Right ventricle myocardium inferior (tissue), 1 donor: ENCODE measurements around the gene C1QTNF1. TPM values are rescaled to one million over a fixed set of nuclear protein-coding genes. Genes with fewer than 3 reads are reported as not detected.
A peak's percentile ranks its signal among the peaks of the same experiment; 100 is the strongest.

Experiments used
- ATAC-seq: fragments of 200-7000 bp; cut with Tn5 transposase; one replicate; pipeline ENCODE4 v1.9.1; 2020; ENCODE audit warnings: mild to moderate bottlenecking, moderate library complexity
- DNase-seq: peaks from one replicate; pipeline ENCODE4 v3.0.0; 2021; ENCODE audit errors: missing footprints
- intact Hi-C: fragments of 100-400 bp; cut with DNase I; formaldehyde crosslinking; loops from one replicate; pipeline ENCODE4 v1.11.0; 2022
- total RNA-seq: library from RNA; stranded (reverse); fragmentation: NEBNext Ultra II Directional; extraction: Animal tissue kit (Norgen Biotek cat#: 25700); gene quantifications from one replicate; pipeline ENCODE4 v1.2.1, GENCODE V29; 2021
- donor health status: DM: no; HTN: yes; CAD: no; lungs with severe emphysema.

The C1QTNF1 gene
- total RNA-seq, 1 donor from 2014 or later = 240 TPM

- no peak for ATAC-seq
- intact Hi-C loops = loop anchor here (2.0 kb wide), 2 partner anchors 35 to 63 kb away; no protein-coding TSS in a partner anchor
- DNase-seq = no peak
These were observed 57.8 kb downstream of the C1QTNF1 start for GRCh38 chr17:79081571-79082276.

DNA sequence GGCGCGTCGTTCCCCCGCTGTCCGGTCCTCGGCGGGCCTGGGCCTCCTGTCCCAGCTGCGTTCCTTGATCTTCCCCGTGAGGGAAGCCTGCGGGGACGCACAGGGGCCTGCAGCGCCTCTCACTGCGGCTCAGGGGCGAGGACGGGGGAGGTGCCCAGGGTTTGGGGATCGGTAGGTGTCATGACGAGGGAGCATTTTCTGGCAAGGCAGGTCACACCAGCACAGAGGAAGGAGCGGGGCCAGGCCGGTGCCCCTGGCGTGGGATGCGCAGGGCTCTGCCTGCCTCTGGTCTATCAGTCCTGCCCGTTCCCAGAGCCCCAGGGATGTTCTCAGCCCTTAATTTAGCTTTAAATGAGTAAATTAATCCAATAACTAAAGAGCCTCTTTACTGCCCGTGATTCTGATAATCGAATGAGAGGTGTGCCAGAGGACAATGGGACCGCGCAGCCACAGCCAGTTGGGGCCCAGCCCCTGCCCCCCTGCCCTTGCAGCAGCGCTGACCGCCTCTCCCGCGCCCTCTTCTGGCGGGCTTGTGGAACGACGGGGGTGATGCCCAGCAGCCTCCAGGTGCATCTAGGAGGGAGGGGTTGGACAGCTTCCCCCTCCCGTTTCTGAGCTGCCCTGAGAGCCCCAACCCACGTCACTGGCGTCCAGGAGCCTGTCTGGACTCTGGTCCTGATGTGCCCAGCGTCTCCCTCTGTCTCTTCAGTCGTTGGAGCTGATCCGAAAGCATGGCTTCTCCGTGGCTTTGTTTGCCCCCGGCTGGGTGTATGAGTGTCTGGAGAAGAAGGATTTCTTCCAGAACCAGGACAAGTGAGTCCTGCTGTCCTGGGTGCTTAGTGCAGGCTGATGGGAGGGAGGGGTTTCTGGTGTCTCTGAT, 58.6 kb downstream of the C1QTNF1 start:
- ATAC-seq (peak; percentile 43), DNase-seq (peak; percentile 81)
- intact Hi-C loops = loop anchor here (2.0 kb wide), 2 partner anchors 36 to 64 kb away; no protein-coding TSS in a partner anchor

GRCh38 chr17:79083191-79083971, 59.4 kb downstream of the C1QTNF1 start:
- DNase-seq (peak; percentile 40), ATAC-seq (no peak)
- intact Hi-C loops = loop anchor here (2.0 kb wide), 2 partner anchors 37 to 65 kb away; no protein-coding TSS in a partner anchor

GRCh38 chr17:79084291-79085153, 60.6 kb downstream of the C1QTNF1 start:
- DNase-seq (peak; percentile 55), ATAC-seq (no peak)
- intact Hi-C loops = no loop called here

DNA sequence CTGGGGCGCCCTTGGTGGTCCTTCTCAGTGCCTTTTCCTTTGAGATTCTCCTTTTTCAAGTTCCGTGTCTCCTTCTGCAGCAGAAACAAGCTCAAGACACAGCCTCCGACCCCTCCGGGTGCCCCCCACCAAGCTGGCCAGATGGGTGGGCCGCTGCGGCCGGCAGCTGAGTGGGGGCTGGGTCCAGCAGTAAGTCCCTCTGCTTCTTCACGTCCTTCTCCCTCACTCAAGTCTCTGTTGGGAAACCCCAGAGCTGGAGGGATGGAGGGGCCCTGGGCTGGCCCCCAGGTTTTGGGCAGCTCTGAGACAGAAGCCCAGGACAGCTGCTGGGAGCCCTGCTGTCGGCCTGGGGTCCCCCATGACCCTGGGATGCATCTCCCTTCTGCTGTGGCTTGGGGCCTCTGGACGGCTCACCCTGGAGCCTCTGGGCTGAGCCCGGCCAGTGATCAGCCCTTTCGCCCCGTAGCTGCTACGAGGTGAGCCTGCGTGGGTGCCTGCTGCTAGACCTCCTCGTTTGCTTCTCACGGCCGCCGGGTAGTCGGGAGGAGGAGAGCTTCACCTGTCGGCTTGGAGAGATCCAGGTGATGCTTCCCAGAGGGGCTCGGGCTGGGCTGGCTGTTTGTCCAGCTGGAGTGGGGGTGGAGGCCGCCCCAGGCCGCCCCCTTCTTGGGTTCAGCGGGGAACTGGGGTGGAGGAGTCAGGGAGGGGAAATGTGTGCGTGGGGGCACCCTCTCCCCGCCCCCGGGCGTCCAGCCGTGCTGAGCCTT, 61.4 kb downstream of the C1QTNF1 start:
- DNase-seq (peak; percentile 50), ATAC-seq (no peak)
- intact Hi-C loops = no loop called here

- no peak for ATAC-seq
- intact Hi-C loops = loop anchor here (2.0 kb wide), 1 partner anchor 69 kb away; no protein-coding TSS in a partner anchor
These were observed 62.1 kb downstream of the C1QTNF1 start for GRCh38 chr17:79085921-79086551.

DNA sequence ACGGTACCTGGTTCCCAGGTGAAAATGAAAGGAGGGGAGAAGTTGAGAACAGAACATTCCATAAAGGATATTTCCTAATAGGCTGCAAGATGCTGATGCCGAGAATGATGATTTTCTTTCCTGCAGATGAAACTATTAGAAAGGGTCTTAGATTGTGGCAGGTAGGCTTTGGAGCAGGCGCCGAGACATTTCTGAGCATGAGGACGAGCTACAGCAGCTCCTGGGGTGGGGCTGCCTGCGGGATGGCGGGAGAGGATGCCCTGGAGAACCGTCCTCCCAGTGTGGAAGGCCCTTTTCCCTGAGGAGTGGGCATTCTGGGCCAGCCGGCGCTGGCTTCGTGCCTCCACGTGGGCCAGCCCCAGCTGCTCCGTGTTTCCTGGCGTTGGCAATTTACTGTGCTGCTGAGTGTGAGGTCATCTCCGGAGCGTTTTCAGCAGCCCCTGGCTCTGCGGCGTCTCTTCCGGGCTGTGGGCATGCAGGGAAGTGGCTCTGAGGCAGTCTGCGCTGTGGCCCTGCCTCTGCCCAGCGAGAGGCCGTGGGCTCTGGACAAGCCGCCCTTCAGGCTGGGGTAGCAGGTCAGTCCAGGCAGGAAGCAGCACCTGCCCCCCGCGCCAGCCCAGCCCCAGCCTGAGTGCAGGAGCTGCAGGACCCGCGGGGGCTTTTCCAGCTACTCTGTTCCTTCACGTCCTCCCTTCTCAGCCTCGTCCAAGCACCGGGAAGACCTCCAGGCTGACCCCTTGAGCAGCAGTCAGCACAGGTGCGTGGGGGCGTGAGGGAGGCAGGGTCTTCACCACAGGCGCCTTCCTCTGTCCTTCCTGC, 62.8 kb downstream of the C1QTNF1 start:
- DNase-seq (peak; percentile 46), ATAC-seq (no peak)
- intact Hi-C loops = loop anchor here (1.0 to 2.0 kb wide), 2 partner anchors 68 to 304 kb away; no protein-coding TSS in a partner anchor

More at GRCh38 chr17:79085921-79086551, 62.1 kb downstream of the C1QTNF1 start:
- peak; percentile 60 for DNase-seq

DNA sequence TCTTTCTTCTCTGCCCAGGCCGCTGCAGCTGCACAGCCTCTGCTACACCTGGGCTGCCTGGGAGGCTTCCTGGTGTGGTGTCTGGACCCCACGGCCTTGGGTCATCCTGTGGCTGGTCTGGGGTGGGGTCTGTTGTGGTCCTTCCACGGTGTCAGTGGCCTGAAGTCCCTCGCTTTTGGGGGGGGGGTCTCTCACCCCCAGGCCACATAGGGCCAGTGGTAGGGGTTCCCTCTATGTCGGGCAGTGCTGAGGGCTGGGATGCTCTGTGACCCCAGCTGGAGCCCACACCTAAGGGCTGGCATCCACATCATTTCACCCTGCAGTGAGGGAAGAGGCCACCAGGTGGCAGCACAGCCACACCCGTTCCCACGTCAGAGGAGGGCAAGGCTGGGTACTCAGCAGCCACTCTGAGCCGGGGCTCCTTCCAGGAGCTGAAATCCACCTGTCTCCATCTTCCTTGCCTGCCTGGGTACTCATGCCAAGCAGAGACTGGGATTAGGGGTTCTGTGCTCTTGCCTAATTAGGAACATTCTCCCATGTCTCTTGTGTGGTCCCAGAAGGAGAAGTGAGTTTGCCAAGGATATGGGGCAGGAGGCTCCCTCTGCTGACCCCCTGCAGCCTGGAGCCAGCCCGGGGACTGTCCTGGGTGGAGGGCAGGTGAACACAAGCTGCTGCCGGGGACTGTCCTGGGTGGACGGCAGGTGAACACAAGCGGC, 63.6 kb downstream of the C1QTNF1 start:
- peak; percentile 84 for DNase-seq
- intact Hi-C loops = loop anchor here (1.0 to 2.0 kb wide), 2 partner anchors 67 to 304 kb away; no protein-coding TSS in a partner anchor
- peak; percentile 59 for ATAC-seq

DNA sequence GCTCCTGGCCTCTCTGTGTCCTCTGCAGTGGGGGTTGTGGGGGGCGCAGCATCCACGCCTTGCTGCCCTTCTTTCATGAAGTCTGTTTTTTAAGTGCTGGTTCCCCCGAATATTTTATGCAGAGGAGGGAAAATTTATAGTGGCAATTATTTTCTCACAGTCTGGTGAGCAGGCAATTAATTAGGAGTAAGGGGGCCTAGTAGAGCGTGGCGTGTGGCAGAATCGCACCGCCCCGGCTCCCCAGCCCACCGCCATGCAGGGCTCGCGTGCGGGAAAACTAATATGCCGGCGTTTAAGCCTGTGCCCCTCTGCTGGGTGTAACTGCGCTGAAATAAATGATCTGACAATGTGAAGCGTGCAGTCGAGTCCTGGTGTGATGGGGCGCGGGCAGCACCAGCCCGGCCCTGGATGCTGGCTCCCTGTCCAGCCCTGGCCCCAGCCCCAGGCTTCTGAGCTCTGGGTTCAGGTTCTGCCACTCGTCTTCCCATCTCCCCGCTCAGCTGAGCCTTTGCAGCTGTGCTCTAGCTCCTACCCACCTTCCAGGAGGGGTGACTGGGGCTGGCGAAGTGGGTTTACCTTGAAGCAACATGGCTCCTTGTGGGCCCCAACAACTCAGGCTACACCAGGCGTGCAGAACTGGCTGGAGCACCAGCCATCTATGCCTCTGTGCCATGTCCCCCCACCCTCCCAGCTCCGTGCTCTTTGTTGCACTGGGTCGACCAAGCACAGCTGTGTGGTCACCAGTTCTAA, 64.5 kb downstream of the C1QTNF1 start:
- ATAC-seq (no peak), DNase-seq (peak; percentile 43)
- intact Hi-C loops = no loop called here

- ATAC-seq (no peak), DNase-seq (no peak)
- intact Hi-C loops = no loop called here
These were observed 65.0 kb downstream of the C1QTNF1 start for GRCh38 chr17:79088997-79089328.

DNA sequence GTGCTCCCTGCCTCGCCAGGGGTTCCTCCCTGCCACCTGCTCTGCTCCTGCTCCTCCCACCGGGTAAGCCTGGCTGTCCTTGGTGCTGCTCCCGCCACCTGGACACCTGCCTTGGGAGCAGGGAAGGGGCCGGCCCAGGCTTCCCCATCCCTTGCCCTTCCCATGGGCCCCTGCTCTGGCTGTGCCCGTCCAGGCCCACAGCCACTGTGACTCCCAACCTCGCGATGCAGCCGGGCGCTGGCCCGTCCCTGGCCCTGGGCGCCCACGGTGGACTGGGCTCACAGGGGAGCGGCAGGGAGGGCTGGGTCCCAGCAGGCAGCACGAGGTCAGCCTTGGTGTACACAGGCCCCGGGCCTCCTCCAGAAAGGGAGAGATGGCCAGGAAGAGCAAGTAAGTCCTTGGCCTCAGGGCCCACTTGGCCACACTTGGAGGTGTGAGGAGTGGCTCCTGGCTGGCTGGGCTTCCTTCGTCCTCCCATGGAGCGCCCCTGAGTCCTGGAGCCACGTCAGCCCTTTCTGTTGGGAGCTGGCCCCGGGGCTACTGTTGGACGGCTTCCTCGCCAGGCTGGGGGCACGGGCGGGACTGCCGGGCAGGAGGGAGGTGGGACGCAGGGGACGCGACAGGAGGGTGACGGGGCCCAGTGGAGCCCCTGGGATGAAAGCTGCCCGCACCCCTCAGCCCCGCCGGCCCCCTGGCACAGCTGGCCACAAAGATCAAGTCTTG, 65.9 kb downstream of the C1QTNF1 start:
- ATAC-seq (peak; percentile 8), DNase-seq (peak; percentile 45)
- intact Hi-C loops = no loop called here

- intact Hi-C loops = no loop called here
- ATAC-seq = peak; percentile 21
- DNase-seq = no peak
These were observed 66.7 kb downstream of the C1QTNF1 start for GRCh38 chr17:79090443-79091225.

DNA sequence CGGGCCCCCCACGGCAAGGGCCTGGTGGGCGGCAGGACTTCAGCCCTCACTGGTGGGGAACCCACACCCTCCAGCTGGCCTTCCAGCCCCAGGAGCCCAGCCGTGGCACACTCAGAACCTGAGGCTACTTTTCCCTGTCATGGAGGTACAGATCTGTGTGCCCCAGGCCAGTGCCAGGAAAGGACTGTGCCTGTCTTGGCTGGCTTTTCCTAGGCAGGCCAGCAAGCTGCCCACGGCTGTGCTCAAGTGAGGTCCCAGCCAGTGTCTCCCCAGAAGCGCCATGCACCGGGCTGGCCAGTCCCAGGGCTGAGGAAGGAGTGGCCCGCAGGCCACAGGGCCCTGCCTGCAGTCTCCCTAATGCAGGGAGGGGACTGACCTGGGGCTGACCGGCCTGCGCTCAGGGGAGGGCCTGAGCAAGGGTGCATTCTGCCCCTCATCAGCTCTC, 67.3 kb downstream of the C1QTNF1 start:
- DNase-seq (no peak), ATAC-seq (no peak)
- intact Hi-C loops = no loop called here
